Measurements from ENCODE around the gene RNF183. TPM values are rescaled to one million over a fixed set of nuclear protein-coding genes. Genes with fewer than 3 reads are reported as not detected.

Gene RNF183
- total RNA-seq, 1 experiment from 2014 or later: not detected

DNA sequence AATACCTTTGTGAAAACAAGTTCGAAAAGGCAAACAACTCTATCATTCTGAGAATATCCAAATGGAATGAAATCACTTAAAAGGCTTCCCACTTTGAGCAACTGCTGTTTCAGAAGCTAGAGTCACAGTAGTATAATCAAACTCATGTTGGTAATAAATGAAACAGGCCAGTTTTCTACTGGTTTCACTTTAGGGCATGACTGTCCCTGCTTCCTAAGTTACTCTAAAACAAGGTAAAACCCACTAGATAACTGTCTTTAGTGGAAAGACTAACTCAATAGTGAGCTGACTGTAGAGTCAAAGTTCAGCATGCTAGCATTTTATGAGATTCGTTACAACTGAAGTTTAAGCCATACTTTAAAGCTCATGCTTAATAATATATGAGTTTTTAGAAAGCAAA is 33.8 kb downstream of the RNF183 start:
- peaks cover 8% of the 10 kb centered on the region; the same call in 1 of the 2 replicates for H3K36me3 ChIP-seq (ENCODE audit: control insufficient read depth, insufficient read depth, low read length)
- POLR2A ChIA-PET: no interaction called here
- no peak for DNase-seq (ENCODE audit: low read depth, low spot score)
- ATAC-seq: no peak
- intact Hi-C loops (cut with micrococcal nuclease; ENCODE audit: unreplicated experiment): no loop called here
- no peak overlapping the region for H3K4me3 ChIP-seq (ENCODE audit: low read depth in 2 of 2, low read length in 2 of 2)
- H3K27ac ChIP-seq (ENCODE audit: low read length): no peak overlapping the region
- no peaks in the 10 kb centered on the region for H3K9me3 ChIP-seq (ENCODE audit: control insufficient read depth, insufficient read depth, low read depth, low read length)
- CTCF ChIA-PET: interaction anchor here (0.6 kb wide), 1 partner anchor 108 kb away, joined by 15 read pairs; no protein-coding TSS in a partner anchor
- in situ Hi-C loops (cut with HindIII; ENCODE audit: low pct_unique_long_range_greater_than_20kb, low sequenced_read_pairs): no loop called here
- no TSS peak for BruUV-seq (replicated peaks)
- H3K27me3 ChIP-seq (ENCODE audit: control insufficient read depth, insufficient read depth, low read length): no peaks in the 10 kb centered on the region
- H3K4me1 ChIP-seq (ENCODE audit: control insufficient read depth, insufficient read depth, low read length): no peaks in the 10 kb centered on the region
- TF ChIP-seq SIN3A (IDR thresholded peaks at IDR 0.05; ENCODE audit: borderline replicate concordance, insufficient read depth, low read depth, low read length): no peak
- TF ChIP-seq, protein P1, sequence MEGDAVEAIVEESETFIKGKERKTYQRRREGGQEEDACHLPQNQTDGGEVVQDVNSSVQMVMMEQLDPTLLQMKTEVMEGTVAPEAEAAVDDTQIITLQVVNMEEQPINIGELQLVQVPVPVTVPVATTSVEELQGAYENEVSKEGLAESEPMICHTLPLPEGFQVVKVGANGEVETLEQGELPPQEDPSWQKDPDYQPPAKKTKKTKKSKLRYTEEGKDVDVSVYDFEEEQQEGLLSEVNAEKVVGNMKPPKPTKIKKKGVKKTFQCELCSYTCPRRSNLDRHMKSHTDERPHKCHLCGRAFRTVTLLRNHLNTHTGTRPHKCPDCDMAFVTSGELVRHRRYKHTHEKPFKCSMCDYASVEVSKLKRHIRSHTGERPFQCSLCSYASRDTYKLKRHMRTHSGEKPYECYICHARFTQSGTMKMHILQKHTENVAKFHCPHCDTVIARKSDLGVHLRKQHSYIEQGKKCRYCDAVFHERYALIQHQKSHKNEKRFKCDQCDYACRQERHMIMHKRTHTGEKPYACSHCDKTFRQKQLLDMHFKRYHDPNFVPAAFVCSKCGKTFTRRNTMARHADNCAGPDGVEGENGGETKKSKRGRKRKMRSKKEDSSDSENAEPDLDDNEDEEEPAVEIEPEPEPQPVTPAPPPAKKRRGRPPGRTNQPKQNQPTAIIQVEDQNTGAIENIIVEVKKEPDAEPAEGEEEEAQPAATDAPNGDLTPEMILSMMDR (IDR thresholded peaks at IDR 0.05): no peak
- no peak for TF ChIP-seq TCF7L2 (IDR thresholded peaks at IDR 0.05; ENCODE audit: low read depth, low read length)

DNA sequence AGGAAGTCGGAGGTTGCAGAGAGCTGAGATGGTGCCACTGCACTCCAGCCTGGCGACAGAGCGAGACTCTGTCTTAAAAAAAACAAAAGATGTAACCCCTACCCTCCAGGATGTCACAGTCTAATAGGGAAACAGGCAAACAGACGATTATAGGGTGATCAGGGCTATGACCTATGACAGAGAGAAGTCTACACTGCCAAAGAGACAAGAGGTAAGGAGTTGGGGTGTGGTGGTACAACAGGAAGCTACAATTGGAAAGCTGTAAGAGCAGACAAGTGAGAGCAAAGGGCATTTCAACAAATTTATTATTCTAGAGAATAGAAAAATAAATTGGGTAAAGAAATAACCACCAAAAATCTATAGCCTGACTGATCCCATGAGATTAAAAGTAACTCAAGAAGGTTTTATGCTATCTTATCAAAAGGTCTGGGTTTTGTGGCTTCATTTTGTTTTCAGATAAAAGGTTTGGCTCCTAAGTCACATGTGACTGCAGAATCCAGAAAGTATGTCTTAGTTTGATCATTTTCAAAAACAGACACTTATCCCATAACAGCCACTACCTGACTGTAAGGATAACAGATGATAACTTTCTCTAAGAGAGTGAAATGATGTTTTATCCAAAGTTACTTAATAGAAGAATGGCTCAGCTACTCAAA is 35.1 kb downstream of the RNF183 start:
- H3K27me3 ChIP-seq (ENCODE audit: control insufficient read depth, insufficient read depth, low read length): no peaks in the 10 kb centered on the region
- no peak overlapping the region for H3K27ac ChIP-seq (ENCODE audit: low read length)
- intact Hi-C loops (cut with micrococcal nuclease; ENCODE audit: unreplicated experiment): no loop called here
- ATAC-seq: no peak
- H3K36me3 ChIP-seq (ENCODE audit: control insufficient read depth, insufficient read depth, low read length): peaks cover 8% of the 10 kb centered on the region; the same call in 1 of the 2 replicates
- no peak overlapping the region for H3K4me3 ChIP-seq (ENCODE audit: low read depth in 2 of 2, low read length in 2 of 2)
- ChIA-PET POLR2A (no interaction called here), CTCF (no interaction called here)
- TF ChIP-seq TCF7L2 (IDR thresholded peaks at IDR 0.05; ENCODE audit: low read depth, low read length): no peak
- TF ChIP-seq, protein P1 (IDR thresholded peaks at IDR 0.05): no peak
- no peak for TF ChIP-seq SIN3A (IDR thresholded peaks at IDR 0.05; ENCODE audit: borderline replicate concordance, insufficient read depth, low read depth, low read length)
- TF ChIP-seq POLR2AphosphoS5 (IDR thresholded peaks at IDR 0.05; ENCODE audit: low read depth, low read length): no peak
- TF ChIP-seq, protein P2, sequence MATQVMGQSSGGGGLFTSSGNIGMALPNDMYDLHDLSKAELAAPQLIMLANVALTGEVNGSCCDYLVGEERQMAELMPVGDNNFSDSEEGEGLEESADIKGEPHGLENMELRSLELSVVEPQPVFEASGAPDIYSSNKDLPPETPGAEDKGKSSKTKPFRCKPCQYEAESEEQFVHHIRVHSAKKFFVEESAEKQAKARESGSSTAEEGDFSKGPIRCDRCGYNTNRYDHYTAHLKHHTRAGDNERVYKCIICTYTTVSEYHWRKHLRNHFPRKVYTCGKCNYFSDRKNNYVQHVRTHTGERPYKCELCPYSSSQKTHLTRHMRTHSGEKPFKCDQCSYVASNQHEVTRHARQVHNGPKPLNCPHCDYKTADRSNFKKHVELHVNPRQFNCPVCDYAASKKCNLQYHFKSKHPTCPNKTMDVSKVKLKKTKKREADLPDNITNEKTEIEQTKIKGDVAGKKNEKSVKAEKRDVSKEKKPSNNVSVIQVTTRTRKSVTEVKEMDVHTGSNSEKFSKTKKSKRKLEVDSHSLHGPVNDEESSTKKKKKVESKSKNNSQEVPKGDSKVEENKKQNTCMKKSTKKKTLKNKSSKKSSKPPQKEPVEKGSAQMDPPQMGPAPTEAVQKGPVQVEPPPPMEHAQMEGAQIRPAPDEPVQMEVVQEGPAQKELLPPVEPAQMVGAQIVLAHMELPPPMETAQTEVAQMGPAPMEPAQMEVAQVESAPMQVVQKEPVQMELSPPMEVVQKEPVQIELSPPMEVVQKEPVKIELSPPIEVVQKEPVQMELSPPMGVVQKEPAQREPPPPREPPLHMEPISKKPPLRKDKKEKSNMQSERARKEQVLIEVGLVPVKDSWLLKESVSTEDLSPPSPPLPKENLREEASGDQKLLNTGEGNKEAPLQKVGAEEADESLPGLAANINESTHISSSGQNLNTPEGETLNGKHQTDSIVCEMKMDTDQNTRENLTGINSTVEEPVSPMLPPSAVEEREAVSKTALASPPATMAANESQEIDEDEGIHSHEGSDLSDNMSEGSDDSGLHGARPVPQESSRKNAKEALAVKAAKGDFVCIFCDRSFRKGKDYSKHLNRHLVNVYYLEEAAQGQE (IDR thresholded peaks at IDR 0.05; ENCODE audit: insufficient read depth in 1 of 2, low read depth in 2 of 2, low read length in 1 of 2): no peak
- no peak for DNase-seq (ENCODE audit: low read depth, low spot score)
- BruUV-seq (replicated peaks): no TSS peak
- no peaks in the 10 kb centered on the region for H3K4me1 ChIP-seq (ENCODE audit: control insufficient read depth, insufficient read depth, low read length)
- H3K9me3 ChIP-seq (ENCODE audit: control insufficient read depth, insufficient read depth, low read depth, low read length): no peaks in the 10 kb centered on the region
- in situ Hi-C loops (cut with HindIII; ENCODE audit: low pct_unique_long_range_greater_than_20kb, low sequenced_read_pairs): no loop called here
